HEK293T (cell line): ENCODE measurements around the gene EXOC6B.

ENCODE experiments used
- ARNT ChIP-seq: fragments of 450-650 bp; IDR thresholded peaks from 2 replicates; pipeline ENCODE4 v1.6.1; 2017; ENCODE audit warnings: mild to moderate bottlenecking
- BHLHE40 ChIP-seq: fragments of 450-650 bp; IDR thresholded peaks from 2 replicates; pipeline ENCODE4 v1.6.1; 2016; ENCODE audit warnings: mild to moderate bottlenecking, moderate library complexity, borderline replicate concordance
- ELF4 ChIP-seq: fragments of 450-650 bp; IDR thresholded peaks from 2 replicates; pipeline ENCODE4 v1.6.1; 2017; ENCODE audit warnings: antibody characterized with exemption
- FOXK2 ChIP-seq: fragments of 450-650 bp; IDR thresholded peaks from 2 replicates; pipeline ENCODE4 v1.6.1; 2016; ENCODE audit warnings: mild to moderate bottlenecking
- FOXM1 ChIP-seq: fragments of 450-650 bp; IDR thresholded peaks from 2 replicates; pipeline ENCODE4 v1.6.1; 2017; ENCODE audit warnings: mild to moderate bottlenecking, borderline replicate concordance
- LEF1 ChIP-seq: fragments of 450-650 bp; IDR thresholded peaks from 2 replicates; pipeline ENCODE4 v1.6.1; 2017; ENCODE audit warnings: mild to moderate bottlenecking, borderline replicate concordance
- NFRKB ChIP-seq: fragments of 450-650 bp; IDR thresholded peaks from 2 replicates; pipeline ENCODE4 v1.6.1; 2016; ENCODE audit warnings: mild to moderate bottlenecking, moderate library complexity
- SP1 ChIP-seq: fragments of 450-650 bp; IDR thresholded peaks from 2 replicates; pipeline ENCODE4 v1.6.1; 2017
- SUZ12 ChIP-seq: fragments of 450-650 bp; IDR thresholded peaks from 2 replicates; pipeline ENCODE4 v1.6.1; 2016; ENCODE audit warnings: mild to moderate bottlenecking
- ZNF384 ChIP-seq: fragments of 450-650 bp; IDR thresholded peaks from 2 replicates; pipeline ENCODE4 v1.6.1; 2016
- TF ChIP-seq, protein P1 (sequence below): fragments of 450-650 bp; IDR thresholded peaks from 2 replicates; pipeline ENCODE4 v1.6.1; 2016

- TF ChIP-seq ARNT (no peak), LEF1 (no peak), SP1 (no peak), ZNF384 (no peak), ELF4 (no peak), BHLHE40 (no peak), FOXK2 (no peak), FOXM1 (no peak), SUZ12 (no peak), NFRKB (no peak)
- TF ChIP-seq, protein P1, sequence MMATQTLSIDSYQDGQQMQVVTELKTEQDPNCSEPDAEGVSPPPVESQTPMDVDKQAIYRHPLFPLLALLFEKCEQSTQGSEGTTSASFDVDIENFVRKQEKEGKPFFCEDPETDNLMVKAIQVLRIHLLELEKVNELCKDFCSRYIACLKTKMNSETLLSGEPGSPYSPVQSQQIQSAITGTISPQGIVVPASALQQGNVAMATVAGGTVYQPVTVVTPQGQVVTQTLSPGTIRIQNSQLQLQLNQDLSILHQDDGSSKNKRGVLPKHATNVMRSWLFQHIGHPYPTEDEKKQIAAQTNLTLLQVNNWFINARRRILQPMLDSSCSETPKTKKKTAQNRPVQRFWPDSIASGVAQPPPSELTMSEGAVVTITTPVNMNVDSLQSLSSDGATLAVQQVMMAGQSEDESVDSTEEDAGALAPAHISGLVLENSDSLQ: no peak
Measured at GRCh38 chr2:72607189-72607588, 218.6 kb downstream of the EXOC6B start.
